Upper lobe of left lung (tissue), 6 donors: ENCODE results near the gene ARFIP1. TPM values are rescaled to one million over a fixed set of nuclear protein-coding genes. Genes with fewer than 3 reads are reported as not detected.

Experiments
- ATAC-seq, 2 donors: fragments of 200-7000 bp; cut with Tn5 transposase; one replicate each; pipeline ENCODE4 v1.9.1; 2022; ENCODE audit warnings: mild to moderate bottlenecking in 2 of 2, moderate library complexity in 2 of 2; ENCODE audit not compliant: low FRiP score in 2 of 2
- DNase-seq, 2 donors: peaks; one replicate each; pipeline ENCODE4 v3.0.0-alpha.2; 2019 to 2020
- H3K27ac ChIP-seq, 4 donors: fragments of 200-600 bp; sonication (generic); one replicate each; pipeline ENCODE4 v1.5.1; 2016 to 2019
- H3K27me3 ChIP-seq, 4 donors: fragments of 200-600 bp; sonication (generic); one replicate each; pipeline ENCODE4 v1.5.1; 2017 to 2019
- H3K36me3 ChIP-seq, 4 donors: fragments of 200-600 bp; sonication (generic); one replicate each; pipeline ENCODE4 v1.5.1; 2016 to 2019
- H3K4me1 ChIP-seq, 4 donors: fragments of 200-600 bp; sonication (generic); one replicate each; pipeline ENCODE4 v1.5.1; 2018 to 2019
- H3K4me3 ChIP-seq, 4 donors: fragments of 200-600 bp; sonication (generic); one replicate each; pipeline ENCODE4 v1.5.1; 2017 to 2019; ENCODE audit warnings: mild to moderate bottlenecking in 2 of 4, moderate library complexity in 1 of 4
- H3K9me3 ChIP-seq, 4 donors: fragments of 200-600 bp; sonication (generic); one replicate each; pipeline ENCODE4 v1.5.1; 2018 to 2019
- CTCF ChIP-seq, 6 experiments: fragments of 450-650 bp in 4 of 6; fragments of 200-600 bp in 2 of 6; sonication (generic) in 2 of 6; IDR thresholded peaks; one replicate each; pipeline ENCODE4 v1.5.1; 2016 to 2019; ENCODE audit warnings: antibody characterized with exemption in 6 of 6
- EP300 ChIP-seq, 4 donors: sonication (generic); formaldehyde crosslinking; IDR thresholded peaks; one replicate each; pipeline ENCODE4 v1.5.1; 2017; ENCODE audit warnings: antibody characterized with exemption in 4 of 4, control low read depth in 2 of 4
- POLR2A ChIP-seq, 4 donors: fragments of 450-650 bp; IDR thresholded peaks; one replicate each; pipeline ENCODE4 v1.5.1; 2016 to 2017; ENCODE audit warnings: antibody characterized with exemption in 4 of 4, mild to moderate bottlenecking in 2 of 4
- POLR2AphosphoS5 ChIP-seq, 2 donors: sonication (generic); formaldehyde crosslinking; IDR thresholded peaks; one replicate each; pipeline ENCODE4 v1.5.1; 2017; ENCODE audit warnings: antibody characterized with exemption in 2 of 2
- WGBS, 2 donors: methylation state at CpG; one replicate each; pipeline ENCODE4 v1.1.5; 2017 to 2018; 5-methylcytosine and 5-hydroxymethylcytosine counted together
- total RNA-seq, 6 donors: library from RNA; depleted of rRNA in 4 of 6; stranded (reverse); fragments of >200 nt in 4 of 6; gene quantifications; one replicate each; pipeline versions ENCODE4 v1.1.0 to v1.2.1, GENCODE V29; 2016 to 2021
- donor health status: DM: no; HTN: no; CAD: no; lungs with moderate emphysema.
- donor health status: DM: no; HTN: yes; CAD: no; lungs with severe emphysema.

Gene ARFIP1
- total RNA-seq, 6 donors from 2014 or later: 17.8 to 54.0 (median 30.4) TPM

GRCh38 chr4:152807294-152807829, 27.6 kb downstream of the ARFIP1 start:
- no peak overlapping the region for H3K4me3 ChIP-seq
- peaks cover 0 to 12% (median 7%) of the 10 kb centered on the region in 4 donors for H3K4me1 ChIP-seq
- DNase-seq: no peak
- no peak overlapping the region for H3K27ac ChIP-seq
- H3K9me3 ChIP-seq: no peaks in the 10 kb centered on the region
- H3K27me3 ChIP-seq: no peaks in the 10 kb centered on the region
- TF ChIP-seq POLR2A (IDR thresholded peaks at IDR 0.05): no peak
- TF ChIP-seq POLR2AphosphoS5 (IDR thresholded peaks at IDR 0.05): no peak
- no peak for TF ChIP-seq EP300 (IDR thresholded peaks at IDR 0.05)
- no peak for TF ChIP-seq CTCF (IDR thresholded peaks at IDR 0.05)
- no peaks in the 10 kb centered on the region for H3K36me3 ChIP-seq
- 55 to 71% methylated on average over 3 of the region's 3 CpGs for WGBS, 2 donors
- no peak for ATAC-seq

- no peaks in the 10 kb centered on the region for H3K36me3 ChIP-seq
- peaks cover 0 to 12% (median 7%) of the 10 kb centered on the region in 4 donors for H3K4me1 ChIP-seq
- TF ChIP-seq POLR2A (IDR thresholded peaks at IDR 0.05) (no peak), CTCF (IDR thresholded peaks at IDR 0.05) (no peak), POLR2AphosphoS5 (IDR thresholded peaks at IDR 0.05) (no peak), EP300 (IDR thresholded peaks at IDR 0.05) (no peak)
- H3K9me3 ChIP-seq: no peaks in the 10 kb centered on the region
- no peak overlapping the region for H3K4me3 ChIP-seq
- H3K27ac ChIP-seq: no peak overlapping the region
- DNase-seq: no peak
- no peaks in the 10 kb centered on the region for H3K27me3 ChIP-seq
- WGBS, 2 donors: 87 to 90% methylated on average over 8 of the region's 8 CpGs
- no peak for ATAC-seq
Observed at GRCh38 chr4:152808670-152809069, 28.9 kb downstream of the ARFIP1 start.

GRCh38 chr4:152810715-152811287, 31.0 kb downstream of the ARFIP1 start:
- H3K27me3 ChIP-seq: no peaks in the 10 kb centered on the region
- H3K4me1 ChIP-seq: peaks cover 0 to 12% (median 8%) of the 10 kb centered on the region in 4 donors
- no peaks in the 10 kb centered on the region for H3K9me3 ChIP-seq
- no peak for TF ChIP-seq EP300 (IDR thresholded peaks at IDR 0.05)
- H3K27ac ChIP-seq: no peak overlapping the region
- WGBS, 2 donors: 80 to 84% methylated on average over 11 of the region's 11 CpGs
- no peak overlapping the region for H3K4me3 ChIP-seq
- no peak for DNase-seq
- ATAC-seq: no peak
- no peaks in the 10 kb centered on the region for H3K36me3 ChIP-seq

GRCh38 chr4:152815078-152815477, 35.3 kb downstream of the ARFIP1 start:
- DNase-seq: no peak
- peak in 1 of 2 donors; percentile 24 for ATAC-seq
- Histone ChIP-seq H3K4me3 (no peak overlapping the region), H3K4me1 (peaks cover 1 to 14% (median 5%) of the 10 kb centered on the region in 4 donors), H3K36me3 (no peaks in the 10 kb centered on the region), H3K9me3 (no peaks in the 10 kb centered on the region), H3K27ac (no peak overlapping the region), H3K27me3 (no peaks in the 10 kb centered on the region)
- no peak for TF ChIP-seq POLR2A (IDR thresholded peaks at IDR 0.05)
- no peak for TF ChIP-seq EP300 (IDR thresholded peaks at IDR 0.05)
- TF ChIP-seq POLR2AphosphoS5 (IDR thresholded peaks at IDR 0.05): no peak
- no peak for TF ChIP-seq CTCF (IDR thresholded peaks at IDR 0.05)

GRCh38 chr4:152817331-152817730, 37.6 kb downstream of the ARFIP1 start:
- DNase-seq (no peak), ATAC-seq (no peak)
- H3K27me3 ChIP-seq: no peaks in the 10 kb centered on the region
- no peak overlapping the region for H3K4me3 ChIP-seq
- H3K9me3 ChIP-seq: no peaks in the 10 kb centered on the region
- no peak overlapping the region for H3K27ac ChIP-seq
- TF ChIP-seq CTCF (IDR thresholded peaks at IDR 0.05) (no peak), EP300 (IDR thresholded peaks at IDR 0.05) (no peak), POLR2AphosphoS5 (IDR thresholded peaks at IDR 0.05) (no peak), POLR2A (IDR thresholded peaks at IDR 0.05) (no peak)
- peaks cover 0 to 14% (median 5%) of the 10 kb centered on the region in 4 donors for H3K4me1 ChIP-seq
- no peaks in the 10 kb centered on the region for H3K36me3 ChIP-seq
